Pulmonary artery endothelial cell (primary cell): ENCODE results near the gene ACVR1C. TPM values are rescaled to one million over a fixed set of nuclear protein-coding genes. Genes with fewer than 3 reads are reported as not detected.
"Not testable (repeated sequence)": the region's sequence is repeated elsewhere in the genome, so short reads cannot be mapped to it uniquely, and the experiment has no call there.

Experiments
- DNase-seq: peaks from one replicate; pipeline ENCODE4 v3.0.0-alpha.2; 2011; ENCODE audit warnings: low read depth, low spot score
- total RNA-seq: library from RNA; depleted of rRNA; stranded (reverse); fragments of >200 nt; gene quantifications from 2 replicates; pipeline ENCODE4 v1.2.3, GENCODE V29; 2014

ACVR1C gene
- total RNA-seq, 1 donor from 2014 or later, result 0.07 TPM

DNA sequence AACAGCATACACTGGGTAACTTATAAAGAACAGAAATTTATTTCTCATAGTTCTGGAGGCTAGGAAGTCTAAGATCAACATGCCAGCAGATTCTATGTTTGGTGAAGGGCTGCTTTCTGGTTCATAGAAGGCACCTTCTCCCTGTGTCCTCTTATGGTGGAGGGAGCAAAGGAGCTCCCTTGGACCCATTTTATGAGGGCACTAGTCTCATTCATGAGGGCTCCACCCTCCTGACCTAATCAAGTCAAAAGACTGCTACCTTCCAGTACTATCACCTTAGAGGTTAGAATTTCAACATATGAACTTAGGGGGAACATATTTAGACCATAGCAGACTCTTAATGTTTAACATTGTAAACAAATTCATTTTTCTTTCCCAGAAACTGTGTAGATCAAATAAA is 54.5 kb downstream of the ACVR1C start:
- DNase-seq, result no peak

DNA sequence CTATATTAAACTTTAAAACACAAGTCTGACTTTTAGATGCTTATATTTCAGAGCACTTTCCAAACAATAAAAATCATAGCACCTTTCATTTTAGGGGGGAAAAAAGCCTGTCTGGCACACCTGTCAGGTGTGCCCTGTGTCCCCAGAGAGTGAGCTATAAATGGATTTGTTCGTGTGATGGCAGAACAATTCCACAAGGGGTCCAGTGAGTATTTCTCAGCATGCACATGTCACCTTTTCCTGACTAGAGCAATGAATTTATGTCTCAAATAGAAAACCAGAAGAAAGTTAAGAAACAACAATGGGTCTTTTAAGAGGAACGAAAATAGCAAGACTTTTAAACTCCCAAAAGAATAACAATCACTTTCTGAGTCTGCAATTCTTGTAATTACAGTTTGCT is 55.9 kb downstream of the ACVR1C start:
- no peak for DNase-seq

DNA sequence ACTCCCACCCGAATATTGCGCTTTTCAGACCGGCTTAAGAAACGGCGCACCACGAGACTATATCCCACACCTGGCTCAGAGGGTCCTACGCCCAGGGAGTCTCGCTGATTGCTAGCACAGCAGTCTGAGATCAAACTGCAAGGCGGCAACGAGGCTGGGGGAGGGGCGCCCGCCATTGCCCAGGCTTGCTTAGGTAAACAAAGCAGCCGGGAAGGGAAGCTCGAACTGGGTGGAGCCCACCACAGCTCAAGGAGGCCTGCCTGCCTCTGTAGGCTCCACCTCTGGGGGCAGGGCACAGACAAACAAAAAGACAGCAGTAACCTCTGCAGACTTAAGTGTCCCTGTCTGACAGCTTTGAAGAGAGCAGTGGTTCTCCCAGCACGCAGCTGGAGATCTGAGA is 62.0 kb downstream of the ACVR1C start:
- not testable (repeated sequence) for DNase-seq

DNA sequence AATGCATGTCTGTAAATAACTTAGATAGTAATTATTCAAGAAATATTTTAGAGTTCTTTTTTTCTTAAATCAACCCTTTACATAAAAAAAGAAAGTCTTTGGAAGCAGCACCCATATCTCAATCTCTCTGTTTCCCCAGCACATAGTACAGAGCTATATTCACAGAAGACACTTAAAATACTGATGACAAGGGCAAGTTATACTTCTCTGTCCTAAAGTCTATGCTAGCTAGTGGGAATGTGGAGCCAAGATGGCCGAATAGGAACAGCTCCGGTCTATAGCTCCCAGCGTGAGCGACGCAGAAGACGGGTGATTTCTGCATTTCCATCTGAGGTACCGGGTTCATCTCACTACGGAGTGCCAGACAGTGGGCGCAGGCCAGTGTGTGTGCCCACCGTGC is 62.6 kb downstream of the ACVR1C start:
- DNase-seq, result not testable (repeated sequence)

DNA sequence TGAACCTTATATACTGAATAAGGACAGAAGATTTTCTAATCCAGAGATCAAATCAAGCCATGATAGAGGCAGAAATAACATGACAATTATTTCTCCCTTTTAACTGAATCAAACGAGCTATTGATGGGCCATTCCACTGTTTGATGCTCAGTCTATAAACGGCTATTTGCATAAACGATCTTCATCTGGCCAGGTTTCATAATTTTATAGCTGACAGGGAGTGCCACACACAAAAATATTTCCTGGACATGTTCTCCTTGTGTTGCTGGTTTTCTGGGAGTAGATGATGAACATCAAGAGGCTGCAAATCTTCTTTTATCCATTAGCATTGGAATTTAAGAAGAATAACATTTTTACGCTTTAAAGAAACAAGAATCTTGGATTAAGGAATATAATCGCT is 63.1 kb downstream of the ACVR1C start:
- DNase-seq, result no peak

DNA sequence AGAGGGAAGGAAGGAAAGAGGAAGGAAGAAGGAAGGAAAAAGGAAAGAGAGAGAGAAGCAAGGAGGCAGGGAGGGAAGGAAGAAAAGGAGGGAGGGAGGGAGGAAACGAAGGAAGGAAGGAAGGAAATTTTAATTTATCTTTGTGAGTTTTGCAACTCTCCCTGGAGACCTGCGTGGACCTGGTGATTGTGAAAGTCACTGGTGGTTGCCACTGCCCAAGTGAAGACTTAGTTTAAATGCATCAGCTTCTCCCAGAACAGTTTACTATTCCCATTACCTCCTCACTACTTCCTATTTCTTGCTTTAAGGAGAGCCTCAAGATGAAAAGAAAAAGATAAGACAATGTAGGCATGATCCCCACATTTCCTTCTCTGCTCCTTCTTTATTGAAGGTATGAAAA is 68.8 kb downstream of the ACVR1C start:
- DNase-seq, result no peak

DNA sequence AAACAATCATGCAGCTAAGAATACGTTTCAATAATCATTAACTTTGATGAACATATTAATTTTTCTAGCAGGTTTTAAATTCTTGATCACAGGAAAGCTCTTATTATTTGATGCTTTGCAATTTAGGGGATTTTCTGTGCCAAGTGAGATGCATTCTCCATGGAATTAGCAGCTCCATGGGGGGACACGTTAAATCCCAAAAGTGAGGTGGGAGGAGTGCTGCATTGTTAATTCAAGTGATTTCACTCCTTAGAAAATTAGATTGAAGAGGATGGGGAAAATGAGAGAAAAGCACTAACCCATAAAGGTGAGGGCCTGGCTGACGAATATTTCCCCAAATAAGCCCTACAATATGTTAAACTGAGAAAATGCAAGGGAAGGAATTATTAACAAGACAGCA is 69.2 kb downstream of the ACVR1C start:
- DNase-seq, result no peak

DNA sequence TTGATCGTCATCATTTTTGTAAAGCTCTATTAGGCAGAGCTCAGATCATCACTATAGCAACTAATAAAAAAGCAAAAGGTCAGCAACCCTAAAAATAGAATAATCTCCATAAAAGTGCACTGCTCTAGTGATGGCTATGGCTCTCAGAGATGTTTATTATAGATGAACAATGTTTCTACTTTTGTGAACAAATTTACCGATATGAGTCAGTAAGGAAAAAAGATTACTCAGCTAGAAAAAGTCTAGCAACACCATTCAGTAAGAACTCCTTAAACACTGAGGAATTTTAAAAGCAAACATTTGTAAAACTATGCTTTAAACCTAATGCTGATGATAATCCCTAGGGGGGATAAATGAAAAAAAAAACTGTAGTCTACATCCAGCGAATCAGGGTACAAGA is 69.6 kb downstream of the ACVR1C start:
- no peak for DNase-seq

DNA sequence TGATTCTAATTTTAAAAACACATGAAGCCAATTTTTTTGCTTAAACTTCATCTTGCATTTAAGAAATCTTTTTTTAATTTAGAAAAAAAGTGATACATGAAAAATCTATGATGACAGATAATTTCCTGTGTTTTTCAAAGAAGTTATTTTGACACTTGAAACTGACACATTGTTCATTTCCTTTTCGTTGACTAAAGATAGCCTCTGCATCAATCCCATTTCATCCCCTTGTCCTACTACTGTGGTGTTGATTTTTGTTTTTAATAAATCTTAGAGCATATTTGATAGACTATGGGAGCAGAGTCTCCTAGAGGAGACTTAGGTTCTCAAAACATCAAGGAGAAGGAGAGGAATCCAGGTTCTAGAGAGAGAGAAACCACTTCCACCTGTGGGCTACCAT is 70.9 kb downstream of the ACVR1C start:
- no peak for DNase-seq

DNA sequence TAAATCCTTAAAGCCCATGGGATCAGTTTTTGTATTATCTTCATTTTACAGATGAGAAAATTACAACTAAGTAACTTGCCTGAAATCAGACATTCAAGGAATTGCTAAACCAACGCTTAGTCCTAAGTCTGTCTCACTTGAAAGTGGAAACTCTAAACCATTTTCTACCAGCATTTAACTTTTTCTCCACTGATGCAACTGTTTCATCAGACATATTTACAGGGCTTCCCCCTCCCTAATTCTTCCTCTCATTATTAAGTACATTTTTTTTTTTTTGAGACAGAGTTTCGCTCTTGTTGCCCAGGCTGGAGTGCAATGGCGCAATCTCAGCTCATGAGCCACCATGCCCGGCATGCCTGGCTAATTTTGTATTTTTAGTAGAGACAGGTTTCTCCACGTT is 88.6 kb downstream of the ACVR1C start:
- no peak for DNase-seq

DNA sequence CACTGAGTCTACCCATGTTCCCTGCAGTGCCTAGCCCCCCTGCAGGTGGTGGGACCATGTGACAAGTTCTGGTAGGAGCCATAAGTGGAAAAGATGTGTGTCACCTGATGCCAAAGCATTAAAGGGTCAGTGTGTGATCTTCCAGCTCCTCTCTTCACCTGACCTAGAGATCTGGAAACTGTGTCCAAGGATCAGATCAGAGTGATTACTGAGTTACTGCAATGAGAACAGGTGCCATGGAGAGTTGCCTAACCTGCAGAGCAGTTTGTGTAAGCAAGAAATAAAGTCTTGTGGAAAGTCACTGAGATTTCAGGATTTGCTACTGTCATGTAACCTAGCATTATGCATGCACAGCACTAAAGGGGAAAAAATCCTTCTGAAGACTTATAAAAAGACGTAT is 90.6 kb downstream of the ACVR1C start:
- no peak for DNase-seq

DNA sequence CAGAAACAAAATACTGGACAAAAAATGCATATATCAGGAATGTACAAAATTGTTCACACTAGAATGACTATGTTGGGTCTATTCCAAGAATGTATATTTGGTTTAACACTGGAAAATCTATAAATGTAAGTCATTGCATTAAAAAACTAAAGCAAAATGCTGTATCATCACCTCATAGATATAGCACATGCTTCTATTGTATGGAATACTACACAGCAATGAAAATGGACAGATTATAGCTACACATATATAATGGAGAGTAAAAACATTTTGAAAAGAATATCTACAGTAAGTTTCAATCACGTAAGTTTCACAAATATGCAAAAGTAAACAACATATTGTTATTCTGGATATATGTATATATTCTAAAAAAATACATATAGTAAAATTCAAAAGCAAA is 91.8 kb downstream of the ACVR1C start:
- no peak for DNase-seq

DNA sequence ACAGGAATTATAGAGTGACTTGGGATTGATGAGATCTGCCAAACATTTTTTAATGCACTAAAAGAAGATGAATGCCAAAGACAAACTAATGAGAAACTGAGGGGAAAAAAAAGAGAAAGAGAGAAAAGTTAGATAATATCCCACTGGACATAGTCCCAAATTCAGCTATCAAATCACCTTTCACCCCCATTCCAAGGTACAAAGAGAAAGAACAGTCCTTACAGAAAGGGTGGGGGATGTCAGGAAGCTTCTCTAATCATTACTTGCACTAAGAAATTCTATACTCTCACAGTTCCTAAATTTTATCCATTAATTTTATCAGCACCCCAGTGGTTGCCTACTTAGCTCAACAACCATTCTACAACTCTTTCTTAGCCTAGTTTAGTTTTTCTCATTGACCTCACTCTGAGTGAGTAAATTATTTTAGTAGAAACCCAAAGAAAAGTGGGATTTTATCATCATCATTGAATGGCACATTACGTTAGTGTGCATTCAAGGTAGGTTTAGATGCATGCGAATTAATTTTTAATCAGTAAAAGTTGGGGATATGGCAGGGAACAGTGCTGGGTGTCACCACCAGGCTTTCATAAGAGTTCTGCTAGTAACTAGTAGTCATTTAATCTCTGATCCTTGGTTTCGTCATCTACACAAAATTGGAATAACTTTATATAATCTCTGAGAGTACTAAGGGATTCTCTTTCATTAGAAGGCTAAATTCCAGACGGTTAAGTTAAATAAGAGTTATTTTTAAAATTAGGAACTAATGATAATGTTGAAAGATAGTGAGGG is 99.5 kb downstream of the ACVR1C start:
- DNase-seq, result no peak

DNA sequence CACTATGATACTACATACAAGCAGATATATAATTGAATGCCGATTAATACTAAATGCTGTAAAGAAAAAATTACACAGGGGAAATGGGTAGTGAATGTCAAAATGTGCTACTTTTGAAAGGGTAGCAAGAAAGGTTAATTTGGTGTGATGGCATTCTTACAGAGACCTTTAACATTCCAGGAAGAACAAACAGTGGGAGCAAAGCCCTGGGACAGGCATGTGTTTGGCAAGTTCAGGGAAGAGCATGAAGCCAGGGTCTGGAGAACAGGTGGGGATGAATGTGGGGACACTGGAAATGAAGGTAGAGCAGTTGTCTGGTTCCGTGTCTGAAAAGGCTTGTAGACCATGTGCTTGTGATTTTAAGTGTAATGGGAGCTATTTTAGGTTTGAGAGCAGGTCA is 102.6 kb downstream of the ACVR1C start:
- DNase-seq, result no peak

DNA sequence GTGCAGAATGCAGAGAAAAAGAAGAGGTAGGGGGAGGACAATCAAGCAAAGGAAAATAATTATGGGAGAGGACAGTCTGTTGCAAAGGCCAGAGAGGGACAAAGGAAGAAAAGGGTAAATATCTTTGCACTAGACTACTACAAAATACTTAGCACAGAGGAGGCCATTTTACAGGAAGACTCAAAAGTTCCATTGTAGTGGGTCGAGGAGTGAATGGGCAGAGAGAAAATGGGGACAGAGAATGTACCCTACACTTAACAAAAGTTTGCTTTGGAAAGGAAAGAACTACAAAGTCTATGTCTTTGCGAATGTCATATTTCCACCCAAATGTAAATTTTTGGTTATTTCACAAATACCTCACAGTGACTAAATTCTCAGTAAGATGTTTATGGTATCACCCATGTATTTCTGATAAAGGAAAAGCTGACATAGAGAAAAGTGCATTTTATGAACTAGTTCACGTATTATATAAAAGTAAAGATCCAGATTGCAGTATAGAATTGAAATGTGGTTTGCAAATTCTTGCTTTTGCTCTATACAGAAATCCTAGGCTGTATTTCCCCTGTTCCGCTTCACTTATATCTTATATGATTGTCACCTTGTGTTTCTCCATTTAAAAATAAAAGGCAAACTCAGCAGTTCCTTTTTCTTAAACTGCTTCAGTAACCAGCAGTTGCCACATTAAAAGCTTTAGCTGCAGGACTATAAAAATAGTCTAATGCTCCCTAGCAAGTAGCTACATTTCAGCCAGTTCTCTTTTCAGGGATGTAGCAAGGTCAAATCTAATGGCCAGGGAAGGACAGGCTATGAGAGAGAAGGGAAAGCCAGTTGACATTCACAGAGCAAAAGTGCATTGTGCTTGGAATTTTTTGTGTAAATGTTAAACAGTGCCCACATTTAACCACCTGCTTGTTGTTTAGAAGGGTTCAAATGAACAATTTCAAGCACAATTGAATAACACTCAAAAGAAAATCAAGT is 105.1 kb downstream of the ACVR1C start:
- DNase-seq, result no peak

DNA sequence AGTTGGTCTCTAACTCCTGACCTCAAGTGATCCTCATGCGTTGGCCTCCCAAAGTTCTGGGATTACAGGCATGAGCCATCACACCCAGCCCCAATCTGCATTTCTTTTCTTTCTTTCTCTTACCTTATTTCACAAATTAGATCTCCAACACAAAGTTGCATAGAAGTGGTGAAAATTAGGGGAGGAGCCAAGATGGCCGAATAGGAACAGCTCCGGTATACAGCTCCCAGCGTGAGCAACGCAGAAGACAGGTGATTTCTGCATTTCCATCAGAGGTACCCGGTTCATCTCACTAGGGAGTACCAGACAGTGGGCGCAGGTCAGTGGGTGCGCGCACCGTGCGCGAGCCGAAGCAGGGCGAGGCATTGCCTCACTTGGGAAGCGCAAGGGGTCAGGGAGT is 113.7 kb downstream of the ACVR1C start:
- DNase-seq, result not testable (repeated sequence)

DNA sequence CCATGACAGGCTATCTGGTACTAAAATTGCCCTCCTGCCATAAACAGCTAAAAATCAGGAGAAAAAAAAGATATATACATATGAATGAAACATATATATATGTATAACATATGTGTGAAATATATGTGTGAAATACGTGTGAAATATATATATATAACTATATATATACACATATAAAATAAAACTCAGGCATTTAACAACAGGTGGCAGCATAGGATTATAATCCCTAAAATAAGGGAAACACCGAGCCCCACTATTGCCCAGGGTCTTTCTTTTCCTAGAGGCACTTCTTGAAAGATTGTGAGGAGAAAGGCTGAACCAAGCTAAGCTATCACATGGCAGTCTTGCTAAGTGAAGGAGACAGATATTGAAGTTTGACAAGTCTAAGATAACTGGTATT is 118.9 kb downstream of the ACVR1C start:
- DNase-seq, result no peak

DNA sequence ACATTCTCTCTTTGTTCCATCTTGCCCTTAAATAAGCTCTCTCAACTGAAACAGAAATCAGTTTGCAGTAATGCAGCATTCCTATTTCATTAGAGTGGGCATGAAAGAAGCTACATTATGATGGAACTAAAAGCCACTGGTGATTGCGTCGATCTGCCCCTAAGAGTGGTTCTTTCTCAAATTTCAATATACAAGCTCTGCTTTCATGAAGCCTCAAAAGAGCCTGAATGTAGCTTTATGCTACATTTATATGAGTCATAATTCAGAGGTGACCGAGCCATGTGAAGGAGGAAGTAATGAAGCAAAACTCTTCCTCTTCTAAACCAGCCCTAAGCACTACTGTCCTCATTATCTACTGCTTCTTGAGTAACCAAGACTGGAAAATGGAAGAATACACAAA is 120.0 kb downstream of the ACVR1C start:
- no peak for DNase-seq

DNA sequence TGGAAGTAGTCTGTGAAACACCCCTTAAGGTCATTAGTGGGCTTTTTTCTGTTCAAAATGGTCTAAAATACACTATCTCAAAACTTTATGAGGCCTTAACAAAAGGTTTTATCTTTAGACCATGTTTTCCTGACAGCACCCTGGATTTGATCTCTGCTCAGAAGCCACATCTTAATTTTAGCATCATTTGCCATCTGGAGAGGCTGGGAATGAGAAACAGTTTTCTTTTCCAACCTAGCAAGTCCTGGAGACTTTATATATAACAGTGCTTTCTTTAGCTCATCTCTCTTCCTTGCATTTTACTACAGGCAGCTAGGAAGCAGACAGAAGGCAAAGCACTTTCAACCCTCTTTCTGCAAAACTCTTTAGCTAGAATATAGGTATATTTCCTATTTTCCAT is 122.1 kb downstream of the ACVR1C start:
- DNase-seq, result no peak

DNA sequence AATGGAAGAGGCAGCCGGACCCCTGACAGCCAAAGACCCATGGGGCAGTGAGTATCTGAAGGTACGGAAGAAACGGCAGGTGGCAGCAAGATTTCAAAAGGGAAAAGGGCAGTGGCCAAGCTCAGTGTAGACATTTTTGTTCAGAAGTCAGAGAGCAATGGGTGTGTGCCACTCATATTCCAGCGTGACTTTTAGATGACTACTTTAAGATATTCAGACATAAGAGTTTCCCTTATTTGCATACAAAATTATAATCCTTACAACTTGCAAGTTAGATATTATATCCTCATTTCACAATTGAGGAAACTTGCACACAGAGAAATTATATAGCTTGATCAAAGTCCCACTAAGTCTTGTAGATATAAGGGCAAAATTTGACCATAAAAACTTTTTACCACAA is 124.0 kb downstream of the ACVR1C start:
- no peak for DNase-seq

DNA sequence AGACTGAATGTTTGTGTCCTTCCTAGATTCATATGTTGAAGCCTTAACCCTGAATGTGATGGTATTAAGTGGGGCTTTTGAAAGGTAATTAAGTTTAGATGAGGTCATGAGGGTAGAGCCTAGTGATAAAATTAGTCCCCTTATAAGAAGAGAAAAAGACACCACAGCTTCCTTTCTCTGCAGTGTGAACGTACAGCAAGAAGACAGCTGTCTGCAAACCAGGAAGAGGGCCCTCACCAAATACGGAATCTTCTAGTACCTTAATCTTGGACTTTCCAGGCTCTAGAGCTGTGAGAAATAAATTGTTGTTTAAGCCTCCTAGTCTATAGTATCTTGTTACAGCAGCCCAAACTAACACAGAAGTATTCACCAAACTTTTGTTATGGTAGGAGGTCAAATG is 127.6 kb downstream of the ACVR1C start:
- DNase-seq, result no peak

DNA sequence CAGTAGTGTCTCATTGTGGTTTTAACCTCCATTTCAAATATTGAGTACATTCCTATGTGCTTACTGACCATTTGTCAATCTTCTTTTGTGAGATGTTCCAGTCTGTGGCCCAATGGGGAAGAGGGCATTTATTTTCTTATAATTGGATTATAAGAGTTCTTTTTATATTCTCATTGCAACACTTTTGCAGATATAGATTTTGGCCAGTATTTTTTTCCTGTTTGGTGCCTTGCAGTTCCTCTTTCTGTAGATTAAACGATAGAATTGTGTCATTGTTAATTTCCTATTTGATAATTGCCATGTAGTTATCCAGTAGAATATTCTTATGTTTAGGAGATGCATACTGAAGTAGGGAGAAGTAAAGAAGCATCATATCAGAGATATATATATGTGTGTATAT is 128.3 kb downstream of the ACVR1C start:
- no peak for DNase-seq

DNA sequence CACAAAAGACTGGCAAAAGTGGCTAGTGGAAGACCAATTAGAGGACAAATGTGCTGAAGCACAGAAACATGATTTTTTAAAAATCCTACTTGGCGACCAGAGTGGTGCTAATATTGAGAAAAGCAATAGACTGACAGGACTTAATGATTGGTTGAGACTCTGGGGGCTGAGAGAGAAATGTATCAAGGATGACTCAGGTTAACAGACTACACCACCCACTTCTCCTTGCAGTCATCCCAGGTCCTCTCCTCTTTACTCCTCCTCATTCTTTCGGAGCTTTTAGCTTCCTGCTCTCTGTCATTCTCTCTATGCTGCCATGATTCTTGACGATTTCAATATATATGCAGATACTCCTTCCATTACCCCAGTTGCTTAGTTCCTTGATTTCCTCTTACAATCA is 130.2 kb downstream of the ACVR1C start:
- DNase-seq, result no peak
